GM12801 (cell line): ENCODE results near the gene UPF2.

Experiments used
- CTCF ChIP-seq: IDR thresholded peaks from one replicate; pipeline ENCODE4 v1.5.1; 2011; ENCODE audit warnings: control low read depth; ENCODE audit not compliant: insufficient read length; ENCODE audit errors: extremely low read depth

The UPF2 gene

GRCh38 chr10:12031404-12031803 is 11.2 kb downstream of the UPF2 start:
- TF ChIP-seq CTCF, result no peak

- no peak for TF ChIP-seq CTCF
Measured at GRCh38 chr10:12027539-12027938, 15.1 kb downstream of the UPF2 start.

GRCh38 chr10:12025591-12025990 is 17.0 kb downstream of the UPF2 start:
- no peak for TF ChIP-seq CTCF

- TF ChIP-seq CTCF, result no peak
Measured at GRCh38 chr10:12022580-12023257, 19.9 kb downstream of the UPF2 start.

- no peak for TF ChIP-seq CTCF
Measured at GRCh38 chr10:12020574-12020973, 22.0 kb downstream of the UPF2 start.

GRCh38 chr10:12019283-12019971 is 23.2 kb downstream of the UPF2 start:
- no peak for TF ChIP-seq CTCF

GRCh38 chr10:12018438-12019282 is 23.9 kb downstream of the UPF2 start:
- no peak for TF ChIP-seq CTCF
